NCI-H1694 (cell line): Measurements from ENCODE around the gene SLC26A1.

Experiments
- DNase-seq: peaks from one replicate; lab custom pipeline; 2025; lab: John Stamatoyannopoulos, UW

Gene SLC26A1

DNA sequence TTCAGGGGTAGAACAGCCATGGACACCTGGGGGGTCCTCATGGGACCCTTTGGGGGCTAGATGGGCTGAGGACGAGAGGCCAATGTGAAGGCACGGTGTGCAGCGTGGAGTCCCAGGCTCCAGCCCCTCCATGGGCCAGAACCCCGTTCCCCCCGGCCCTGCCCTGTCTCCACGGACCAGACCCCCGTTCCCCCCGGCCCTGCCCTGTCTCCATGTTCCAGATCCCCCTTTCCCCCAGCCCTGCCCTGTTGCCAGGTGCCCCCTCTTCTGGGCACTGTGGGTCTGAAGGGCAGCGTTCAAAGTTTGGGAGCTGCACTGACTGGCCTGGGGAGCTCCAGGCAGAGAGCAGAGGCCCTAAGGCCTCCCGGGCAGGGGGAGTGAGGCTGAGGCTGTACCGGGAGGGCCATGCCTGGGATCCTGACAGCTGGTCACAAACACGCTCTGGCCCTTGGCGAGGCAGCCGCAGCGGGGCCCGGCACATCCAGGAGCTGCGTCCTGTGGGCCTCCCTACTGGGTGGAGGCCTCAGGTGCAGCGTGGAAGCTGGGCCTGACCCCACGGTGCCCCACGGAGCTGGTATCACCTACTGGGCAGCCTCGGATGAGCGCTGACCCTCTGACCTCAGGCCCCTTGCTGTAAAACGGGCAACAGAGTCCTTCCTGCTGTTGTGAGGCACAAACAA is 28.7 kb downstream of the SLC26A1 start:
- DNase-seq: no peak

GRCh38 chr4:963276-964225 is 29.7 kb downstream of the SLC26A1 start:
- no peak for DNase-seq

GRCh38 chr4:962231-963208 is 30.7 kb downstream of the SLC26A1 start:
- peak; percentile 7 for DNase-seq

DNA sequence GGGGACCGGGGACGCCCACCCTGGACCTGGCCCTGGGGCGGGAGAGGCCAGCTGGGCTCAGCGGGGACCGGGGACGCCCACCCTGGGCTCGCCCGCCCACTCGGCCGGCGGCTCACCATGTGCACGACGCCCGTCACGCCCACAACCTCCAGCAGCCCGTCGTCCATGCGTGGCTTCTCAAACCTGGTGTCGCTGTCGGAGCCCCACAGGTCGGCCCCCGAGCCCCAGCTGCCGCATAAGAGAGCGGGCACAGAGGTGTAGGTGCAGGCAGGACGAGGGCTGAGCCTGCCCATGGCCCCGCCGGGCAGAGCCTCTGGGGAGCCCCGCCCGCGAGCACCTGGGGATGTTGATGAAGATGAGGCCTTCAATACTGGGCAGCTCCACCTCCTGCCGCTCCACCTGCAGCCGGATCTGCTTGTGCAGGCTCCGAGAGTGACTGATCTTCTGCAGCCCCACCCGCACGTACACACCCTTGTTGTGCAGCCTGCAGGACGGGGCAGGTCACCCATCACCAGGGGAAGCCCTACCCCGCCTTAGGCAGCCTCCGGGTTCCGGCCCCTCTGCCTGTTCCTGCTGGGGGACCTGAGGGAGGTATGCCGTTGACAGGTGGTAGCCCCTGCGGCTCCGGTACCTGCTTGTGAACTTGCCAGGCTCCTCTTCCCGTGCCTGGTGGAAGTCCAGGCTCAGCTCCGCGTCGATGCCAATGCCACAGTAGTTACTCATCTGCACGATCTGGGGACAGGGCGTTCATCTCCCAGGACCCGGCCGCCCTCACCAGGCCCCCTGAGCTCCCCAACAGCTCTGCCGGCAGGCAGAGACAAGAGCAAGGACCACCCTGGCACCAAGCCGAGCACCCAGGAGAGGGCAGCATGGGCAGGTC is 31.6 kb downstream of the SLC26A1 start:
- no peak for DNase-seq

DNA sequence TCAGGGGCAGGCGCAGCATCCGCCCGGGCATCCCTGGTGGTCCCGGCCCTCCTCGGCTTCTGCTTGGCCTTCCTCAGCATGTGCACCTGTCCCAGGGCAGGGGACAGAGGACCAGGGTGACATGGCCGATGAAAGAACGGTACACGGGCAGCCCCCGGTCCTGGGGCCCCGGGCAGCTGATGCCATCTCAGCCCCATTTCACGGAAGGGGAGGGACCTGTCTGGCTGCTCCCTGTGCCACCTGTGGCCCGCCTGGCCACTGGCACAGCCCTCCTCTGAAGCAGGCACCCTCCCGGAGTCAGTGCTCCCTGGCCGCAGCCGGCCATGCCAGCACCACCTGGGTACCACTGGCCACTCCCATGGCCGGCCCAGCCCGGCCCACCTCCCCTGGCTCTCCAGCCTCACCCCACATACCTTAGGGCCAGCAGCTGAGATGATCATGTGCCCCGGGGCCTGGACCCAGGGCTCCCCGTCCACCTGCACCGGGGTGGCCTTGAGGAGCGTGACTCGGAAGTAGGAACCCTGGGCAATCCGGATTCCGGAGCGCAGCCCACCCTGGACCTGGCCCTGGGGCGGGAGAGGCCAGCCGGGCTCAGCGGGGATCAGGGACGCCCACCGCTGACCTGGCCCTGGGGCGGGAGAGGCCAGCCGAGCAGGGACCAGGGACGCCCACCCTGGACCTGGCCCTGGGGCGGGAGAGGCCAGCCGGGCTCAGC is 32.4 kb downstream of the SLC26A1 start:
- DNase-seq: no peak

- no peak for DNase-seq
Observed at GRCh38 chr4:960140-960635, 33.0 kb downstream of the SLC26A1 start.

GRCh38 chr4:959338-960139 is 33.7 kb downstream of the SLC26A1 start:
- DNase-seq: no peak

DNA sequence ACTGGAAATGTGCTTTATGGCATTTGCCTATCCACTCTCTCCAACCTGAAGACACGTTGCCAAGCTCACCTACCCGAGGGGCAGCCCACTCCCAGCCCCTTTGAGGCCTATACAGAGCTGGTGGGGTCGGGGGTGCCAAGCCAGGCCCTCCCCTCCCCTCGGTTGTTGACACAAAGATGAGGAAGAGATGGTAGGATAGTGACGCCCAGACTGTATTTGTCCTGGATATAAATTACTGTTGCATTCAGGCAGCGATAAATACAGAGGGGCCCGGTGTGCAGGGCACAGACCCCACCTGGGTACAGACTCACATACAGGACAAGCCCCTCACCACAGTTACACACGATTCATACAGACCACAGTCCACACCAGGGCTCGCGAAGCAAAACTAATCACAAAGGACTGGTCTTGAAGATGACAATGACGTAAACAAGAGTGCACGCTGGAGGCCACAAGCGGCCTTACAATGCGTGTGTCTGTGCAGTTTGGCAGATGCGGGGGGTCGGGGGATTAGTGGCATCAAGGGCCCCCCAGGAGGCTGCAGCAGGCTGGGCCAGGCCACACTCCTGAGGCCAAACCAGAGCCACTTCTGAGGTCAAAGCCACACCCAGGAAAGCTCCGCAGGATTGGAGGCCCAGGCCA is 34.4 kb downstream of the SLC26A1 start:
- no peak for DNase-seq

DNA sequence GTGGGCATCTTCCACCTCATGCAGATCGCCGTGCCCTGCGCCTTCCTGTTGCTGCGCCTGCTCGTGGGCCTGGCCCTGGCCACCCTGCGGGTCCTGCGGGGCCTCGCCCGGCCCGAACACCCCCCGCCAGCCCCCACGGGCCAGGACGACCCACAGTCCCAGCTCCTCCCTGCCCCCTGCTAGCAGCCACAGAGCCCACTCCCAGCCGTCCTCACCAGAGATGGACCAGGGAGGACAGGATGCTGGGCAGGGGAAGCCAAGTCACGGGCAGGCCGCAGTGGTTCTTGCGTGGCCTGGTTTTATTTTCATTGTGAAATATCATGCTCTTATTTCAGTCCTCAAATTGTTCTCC is 34.9 kb downstream of the SLC26A1 start:
- no peak for DNase-seq

- DNase-seq: no peak
Observed at GRCh38 chr4:957581-958313, 35.5 kb downstream of the SLC26A1 start.

DNA sequence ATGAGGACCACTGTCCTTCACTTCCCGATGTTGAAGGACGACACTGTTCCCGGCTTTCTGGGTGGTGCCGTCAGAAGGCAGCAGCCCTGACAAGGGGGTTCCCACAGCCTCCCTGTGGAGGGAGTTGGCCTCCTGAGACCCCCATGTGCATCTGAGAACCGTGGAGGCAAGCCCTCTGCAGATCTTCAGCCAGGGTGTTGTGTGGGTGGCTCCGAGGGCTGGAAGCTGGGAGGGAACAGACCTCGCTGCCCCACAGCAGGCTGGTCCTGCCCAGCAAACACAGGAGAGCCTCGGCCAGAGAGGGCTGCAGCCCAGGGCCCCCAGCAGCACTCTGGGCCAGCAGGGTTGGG is 36.0 kb downstream of the SLC26A1 start:
- DNase-seq: no peak

GRCh38 chr4:956531-957230 is 36.5 kb downstream of the SLC26A1 start:
- no peak for DNase-seq

DNA sequence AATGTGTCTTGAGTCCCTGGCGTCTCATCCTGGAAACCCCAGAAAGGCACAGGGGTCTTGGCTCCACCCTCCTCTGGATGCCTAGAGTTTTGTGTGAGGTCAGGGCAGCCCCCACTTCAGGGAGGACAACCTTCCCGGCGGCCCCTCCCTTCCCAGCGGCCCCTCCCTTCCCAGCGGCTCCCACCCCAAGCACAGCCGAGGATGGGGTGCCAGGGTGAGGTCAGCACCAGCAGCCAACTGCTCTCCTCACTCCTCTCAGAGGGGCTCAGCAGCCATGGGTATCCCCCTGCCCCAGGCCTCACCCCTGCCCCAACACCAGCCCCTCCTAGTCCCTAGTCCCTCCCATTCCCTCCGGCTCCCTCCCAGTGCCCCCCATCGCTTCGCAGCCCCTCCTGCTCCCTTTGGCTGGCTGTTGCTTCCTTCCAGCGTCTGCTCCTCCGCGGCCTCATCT is 37.2 kb downstream of the SLC26A1 start:
- DNase-seq: no peak

DNA sequence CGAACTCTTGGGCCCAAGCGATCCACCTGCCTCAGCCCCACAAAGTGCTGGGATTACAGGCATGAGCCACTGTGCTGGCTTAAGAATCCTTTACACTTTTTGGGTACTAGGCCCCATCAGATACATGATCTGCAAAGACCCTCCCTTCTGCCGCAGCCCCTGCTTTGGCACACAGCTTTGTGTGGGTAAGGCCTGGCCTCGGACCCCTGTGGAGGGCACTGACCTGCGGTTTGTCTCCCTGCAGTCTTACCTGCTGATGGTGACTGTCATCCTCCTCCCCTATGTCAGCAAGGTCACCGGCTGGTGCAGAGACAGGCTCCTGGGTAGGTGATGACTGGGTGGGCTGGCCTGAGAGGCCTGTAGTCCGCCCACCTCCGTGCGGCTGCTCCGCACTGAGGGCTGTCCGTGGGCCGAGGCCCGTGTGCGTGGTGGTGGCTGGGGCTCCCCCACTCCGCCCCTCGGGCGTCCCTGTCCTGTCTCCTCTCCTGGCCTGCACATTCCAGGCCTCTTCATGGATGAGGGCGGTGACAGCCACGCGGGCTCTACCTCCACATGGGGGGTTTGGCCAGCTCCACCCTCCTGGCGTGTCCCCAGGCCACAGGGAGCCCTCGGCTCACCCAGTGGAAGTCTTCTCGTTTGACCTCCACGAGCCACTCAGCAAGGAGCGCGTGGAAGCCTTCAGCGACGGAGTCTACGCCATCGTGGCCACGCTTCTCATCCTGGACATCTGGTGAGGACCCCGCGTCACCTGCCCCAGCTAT is 37.9 kb downstream of the SLC26A1 start:
- DNase-seq: no peak

- DNase-seq: no peak
Observed at GRCh38 chr4:954211-955020, 38.8 kb downstream of the SLC26A1 start.

- DNase-seq: no peak
Observed at GRCh38 chr4:953574-953915, 39.7 kb downstream of the SLC26A1 start.
